ENCODE data around the gene SOCS7. TPM values are rescaled to one million over a fixed set of nuclear protein-coding genes. Genes with fewer than 3 reads are reported as not detected.
A peak's percentile ranks its signal among the peaks of the same experiment; 100 is the strongest.

Gene SOCS7
- total and polyA plus RNA-seq, 2 donors (not counting 1 experiment from before 2014, with no cell fraction given) = 9.4 to 20.8 TPM

GRCh38 chr17:38417210-38417951, 65.7 kb downstream of the SOCS7 start:
- Histone ChIP-seq H3K4me1 (ENCODE audit: control insufficient read depth in 2 of 2, insufficient read depth in 2 of 2, low read length in 2 of 2) (peaks cover 8 to 10% of the 10 kb centered on the region in 2 donors), H3K27ac (ENCODE audit: low read length in 2 of 2) (no peak overlapping the region), H3K36me3 (replicated peaks in 1 of 2; ENCODE audit: control extremely low read depth in 1 of 2, control insufficient read depth in 1 of 2, extremely low read depth in 1 of 2, insufficient read depth in 2 of 2, low read length in 1 of 2) (no peaks in the 10 kb centered on the region), H3K79me2 (ENCODE audit: control insufficient read depth, insufficient read depth, low read length) (no peaks in the 10 kb centered on the region), H3K9ac (ENCODE audit: low read length) (no peak overlapping the region), H3K4me2 (replicated peaks; ENCODE audit: low read depth, low read length, poor library complexity, severe bottlenecking) (no peak overlapping the region), H3K9me3 (ENCODE audit: control extremely low read depth in 1 of 3, control insufficient read depth in 2 of 3, insufficient read depth in 1 of 3, low read length in 2 of 3) (no peaks in the 10 kb centered on the region), H2AFZ (ENCODE audit: insufficient read depth, low read depth, low read length, poor library complexity, severe bottlenecking) (no peak overlapping the region), H3K4me3 (ENCODE audit: control extremely low read depth in 1 of 5, extremely low read depth in 1 of 5, insufficient read depth in 1 of 5, low read depth in 2 of 5, low read length in 4 of 5) (no peak overlapping the region), H3K27me3 (replicated peaks in 1 of 4; ENCODE audit: control extremely low read depth in 1 of 4, control insufficient read depth in 3 of 4, insufficient read depth in 4 of 4, low read length in 3 of 4) (peaks cover 0 to 59% (median 14%) of the 10 kb centered on the region in 4 experiments), H4K20me1 (ENCODE audit: control insufficient read depth, insufficient read depth, low read length, poor library complexity, severe bottlenecking) (no peaks in the 10 kb centered on the region)
- intact Hi-C loops (cut with micrococcal nuclease) = no loop called here
- CTCF ChIA-PET = interaction anchor here (12.4 kb wide), 1 partner anchor 67 kb away, joined by 323 read pairs; the partner anchor contains the start of gene SOCS7
- DNase-seq (no peak), ATAC-seq (ENCODE audit: low read depth) (no peak)
- WGBS (ENCODE audit: insufficient coverage) = 86% methylated on average over 11 of the region's 11 CpGs
- H3K9me3 Mint-ChIP-seq (ENCODE audit: insufficient read depth) = no peaks in the 10 kb centered on the region
- POLR2A ChIA-PET = no interaction called here
- no peak overlapping the region for H3K27ac Mint-ChIP-seq
- H3K4me1 Mint-ChIP-seq = peaks cover 3% of the 10 kb centered on the region
- H3K4me3 Mint-ChIP-seq = no peak overlapping the region
- TF ChIP-seq EZH2 (IDR thresholded peaks at IDR 0.05; ENCODE audit: borderline replicate concordance, insufficient read depth, low read depth, low read length, poor library complexity, severe bottlenecking) = no peak
- TF ChIP-seq, protein P1, sequence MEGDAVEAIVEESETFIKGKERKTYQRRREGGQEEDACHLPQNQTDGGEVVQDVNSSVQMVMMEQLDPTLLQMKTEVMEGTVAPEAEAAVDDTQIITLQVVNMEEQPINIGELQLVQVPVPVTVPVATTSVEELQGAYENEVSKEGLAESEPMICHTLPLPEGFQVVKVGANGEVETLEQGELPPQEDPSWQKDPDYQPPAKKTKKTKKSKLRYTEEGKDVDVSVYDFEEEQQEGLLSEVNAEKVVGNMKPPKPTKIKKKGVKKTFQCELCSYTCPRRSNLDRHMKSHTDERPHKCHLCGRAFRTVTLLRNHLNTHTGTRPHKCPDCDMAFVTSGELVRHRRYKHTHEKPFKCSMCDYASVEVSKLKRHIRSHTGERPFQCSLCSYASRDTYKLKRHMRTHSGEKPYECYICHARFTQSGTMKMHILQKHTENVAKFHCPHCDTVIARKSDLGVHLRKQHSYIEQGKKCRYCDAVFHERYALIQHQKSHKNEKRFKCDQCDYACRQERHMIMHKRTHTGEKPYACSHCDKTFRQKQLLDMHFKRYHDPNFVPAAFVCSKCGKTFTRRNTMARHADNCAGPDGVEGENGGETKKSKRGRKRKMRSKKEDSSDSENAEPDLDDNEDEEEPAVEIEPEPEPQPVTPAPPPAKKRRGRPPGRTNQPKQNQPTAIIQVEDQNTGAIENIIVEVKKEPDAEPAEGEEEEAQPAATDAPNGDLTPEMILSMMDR (IDR thresholded peaks at IDR 0.05) = no peak
- peaks cover 36% of the 10 kb centered on the region for H3K27me3 Mint-ChIP-seq

DNA sequence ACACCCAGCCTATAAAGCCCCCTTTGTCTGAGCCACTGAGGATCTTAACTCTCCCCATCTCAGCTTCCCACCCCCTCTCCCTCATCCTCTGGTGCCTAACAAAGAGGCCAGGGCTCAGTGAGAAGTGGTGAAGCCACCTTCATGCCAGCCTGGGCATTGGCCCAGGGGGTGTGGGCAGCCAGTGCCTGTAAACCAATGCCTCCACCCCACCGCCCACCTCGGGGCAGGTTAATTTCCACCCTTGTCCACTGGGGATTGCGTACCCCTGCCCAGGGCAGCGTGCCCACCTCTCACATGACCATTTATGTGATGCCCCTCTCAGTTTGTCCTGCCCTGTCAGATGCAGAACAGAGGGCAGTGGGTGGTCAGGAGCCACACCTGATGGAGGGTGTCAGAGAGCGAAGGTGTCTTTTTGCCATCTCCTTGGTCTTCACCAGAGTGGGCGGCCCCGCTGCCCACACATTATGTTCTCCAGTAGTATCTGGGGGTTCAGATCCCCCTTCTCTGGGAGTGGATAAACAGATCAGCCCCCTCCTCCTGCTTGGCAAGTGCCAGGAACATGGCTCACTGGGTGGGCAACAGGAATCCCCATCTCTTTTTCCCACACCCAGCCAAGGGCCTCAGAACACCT, 66.5 kb downstream of the SOCS7 start:
- no peaks in the 10 kb centered on the region for H3K36me3 ChIP-seq (replicated peaks in 1 of 2; ENCODE audit: control extremely low read depth in 1 of 2, control insufficient read depth in 1 of 2, extremely low read depth in 1 of 2, insufficient read depth in 2 of 2, low read length in 1 of 2)
- intact Hi-C loops (cut with micrococcal nuclease) = no loop called here
- H3K4me3 ChIP-seq (ENCODE audit: control extremely low read depth in 1 of 5, extremely low read depth in 1 of 5, insufficient read depth in 1 of 5, low read depth in 2 of 5, low read length in 4 of 5) = no peak overlapping the region
- H3K79me2 ChIP-seq (ENCODE audit: control insufficient read depth, insufficient read depth, low read length) = no peaks in the 10 kb centered on the region
- H3K9ac ChIP-seq (ENCODE audit: low read length) = no peak overlapping the region
- no peak overlapping the region for H2AFZ ChIP-seq (ENCODE audit: insufficient read depth, low read depth, low read length, poor library complexity, severe bottlenecking)
- H3K27me3 Mint-ChIP-seq = peaks cover 37% of the 10 kb centered on the region
- H3K27ac ChIP-seq (ENCODE audit: low read length in 2 of 2) = no peak overlapping the region
- peak overlapping the region; percentile 70 for H3K4me3 Mint-ChIP-seq
- peaks cover 8 to 10% of the 10 kb centered on the region in 2 donors for H3K4me1 ChIP-seq (ENCODE audit: control insufficient read depth in 2 of 2, insufficient read depth in 2 of 2, low read length in 2 of 2)
- POLR2A ChIA-PET = no interaction called here
- H3K27ac Mint-ChIP-seq = no peak overlapping the region
- DNase-seq (no peak), ATAC-seq (ENCODE audit: low read depth) (no peak)
- peaks cover 3% of the 10 kb centered on the region for H3K4me1 Mint-ChIP-seq
- H4K20me1 ChIP-seq (ENCODE audit: control insufficient read depth, insufficient read depth, low read length, poor library complexity, severe bottlenecking) = no peaks in the 10 kb centered on the region
- CTCF ChIA-PET = interaction anchor here (1.1 to 12.4 kb wide), 2 partner anchors 65 to 67 kb away, joined by 3 to 323 read pairs; partner anchors contain the start of gene SOCS7
- 85% methylated on average over 4 of the region's 7 CpGs for WGBS (ENCODE audit: insufficient coverage)
- TF ChIP-seq, protein P1 (IDR thresholded peaks at IDR 0.05) = no peak
- TF ChIP-seq EZH2 (IDR thresholded peaks at IDR 0.05; ENCODE audit: borderline replicate concordance, insufficient read depth, low read depth, low read length, poor library complexity, severe bottlenecking) = no peak
- no peak overlapping the region for H3K4me2 ChIP-seq (replicated peaks; ENCODE audit: low read depth, low read length, poor library complexity, severe bottlenecking)
- H3K27me3 ChIP-seq (replicated peaks in 1 of 4; ENCODE audit: control extremely low read depth in 1 of 4, control insufficient read depth in 3 of 4, insufficient read depth in 4 of 4, low read length in 3 of 4) = peaks cover 0 to 67% (median 14%) of the 10 kb centered on the region in 4 experiments
- H3K9me3 Mint-ChIP-seq (ENCODE audit: insufficient read depth) = no peaks in the 10 kb centered on the region
- H3K9me3 ChIP-seq (ENCODE audit: control extremely low read depth in 1 of 3, control insufficient read depth in 2 of 3, insufficient read depth in 1 of 3, low read length in 2 of 3) = no peaks in the 10 kb centered on the region
